Esophagus mucosa (tissue), 1 donor: ENCODE results near the gene BUD13. TPM values are rescaled to one million over a fixed set of nuclear protein-coding genes. Genes with fewer than 3 reads are reported as not detected.

Experiments used
- ATAC-seq: fragments of 200-7000 bp; cut with Tn5 transposase; one replicate; pipeline ENCODE4 v1.9.1; 2020
- total RNA-seq: library from RNA; stranded (reverse); gene quantifications from one replicate; pipeline ENCODE4 v1.2.4, GENCODE V29; 2023
- donor health status: DM: yes; HTN: yes; CAD: no.

Gene BUD13
- total RNA-seq, 1 donor from 2014 or later = 9.1 TPM

GRCh38 chr11:116716621-116717020 lies 56.2 kb downstream of the BUD13 start:
- ATAC-seq = peak; percentile 69

- ATAC-seq = no peak
Observed at GRCh38 chr11:116715383-116715782, 57.4 kb downstream of the BUD13 start.

- no peak for ATAC-seq
Observed at GRCh38 chr11:116714902-116715301, 57.9 kb downstream of the BUD13 start.

GRCh38 chr11:116712428-116712827 lies 60.4 kb downstream of the BUD13 start:
- peak; percentile 14 for ATAC-seq

GRCh38 chr11:116710762-116711161 lies 62.0 kb downstream of the BUD13 start:
- ATAC-seq = no peak

- no peak for ATAC-seq
Observed at GRCh38 chr11:116710001-116710674, 62.6 kb downstream of the BUD13 start.

- peak; percentile 94 for ATAC-seq
Observed at GRCh38 chr11:116707746-116708145, 65.0 kb downstream of the BUD13 start.

GRCh38 chr11:116707161-116707629 lies 65.6 kb downstream of the BUD13 start:
- peak; percentile 82 for ATAC-seq

GRCh38 chr11:116703421-116703820 lies 69.4 kb downstream of the BUD13 start:
- no peak for ATAC-seq

GRCh38 chr11:116702772-116703385 lies 69.9 kb downstream of the BUD13 start:
- no peak for ATAC-seq

- ATAC-seq = no peak
Observed at GRCh38 chr11:116701876-116702275, 70.9 kb downstream of the BUD13 start.

- peak; percentile 14 for ATAC-seq
Observed at GRCh38 chr11:116701297-116701801, 71.4 kb downstream of the BUD13 start.

GRCh38 chr11:116700586-116701220 lies 72.1 kb downstream of the BUD13 start:
- no peak for ATAC-seq

Other genes starting within 250 kb of the BUD13 start
- 42.3 TPM for gene ZPR1, start 15.0 kb upstream of the BUD13 start, total RNA-seq
- gene APOA5, start 18.9 kb upstream of the BUD13 start, total RNA-seq = not detected
- not detected for gene APOA4, start 50.3 kb upstream of the BUD13 start, total RNA-seq
- 0.52 TPM for gene APOC3, start 56.9 kb upstream of the BUD13 start, total RNA-seq
- 0.64 TPM for gene APOA1, start 64.6 kb upstream of the BUD13 start, total RNA-seq